IMR-90 (cell line): ENCODE data around the gene PMPCA. TPM values are rescaled to one million over a fixed set of nuclear protein-coding genes. Genes with fewer than 3 reads are reported as not detected.

ENCODE experiments used
- ATAC-seq: fragments of 200-7000 bp; cut with Tn5 transposase; 2 replicates; pipeline ENCODE4 v1.9.1; 2020; ENCODE audit warnings: low read depth, mild to moderate bottlenecking, moderate library complexity
- BruUV-seq: library from RNA; stranded (reverse); fragments of 400-500 nt; replicated peaks from 2 replicates; lab custom pipeline; 2021; lab: Mats Ljungman, UMichigan
- CTCF ChIA-PET: fragments of 300-600 bp; formaldehyde crosslinking; extraction: SDS; loops from one replicate; lab custom pipeline; 2021; ENCODE audit warnings: antibody characterized with exemption; lab: Yijun Ruan, JAX
- POLR2A ChIA-PET: fragments of 300-600 bp; sonication (Branson Sonifier 250); formaldehyde crosslinking; loops from one replicate; lab custom pipeline; 2022; ENCODE audit warnings: antibody characterized with exemption; ENCODE audit not compliant: unreplicated experiment; lab: Charles Lee
- DNase-seq: peaks from one replicate; pipeline ENCODE4 v3.0.0; 2013
- H2AFZ ChIP-seq: replicated peaks from 2 replicates; pipeline ENCODE3; 2013; ENCODE audit warnings: low read length, mild to moderate bottlenecking; ENCODE audit not compliant: poor library complexity
- H2AK5ac ChIP-seq: 2 replicates; pipeline ENCODE4 v1.6.1; 2013; ENCODE audit warnings: low read depth, low read length, inconsistent platforms
- H2AK9ac ChIP-seq: replicated peaks from 2 replicates; pipeline ENCODE3; 2013; ENCODE audit warnings: mild to moderate bottlenecking, low read depth, low read length, moderate library complexity; ENCODE audit not compliant: poor library complexity
- H2BK120ac ChIP-seq: 2 replicates; pipeline ENCODE4 v1.6.1; 2013; ENCODE audit warnings: low read depth, low read length, inconsistent platforms
- H2BK15ac ChIP-seq: 3 replicates; pipeline ENCODE4 v1.6.1; 2013; ENCODE audit warnings: low read depth, low read length, inconsistent platforms
- H2BK20ac ChIP-seq: 2 replicates; pipeline ENCODE4 v1.6.1; 2013; ENCODE audit warnings: low read depth, mild to moderate bottlenecking, inconsistent platforms, low read length, moderate library complexity
- H2BK5ac ChIP-seq: 2 replicates; pipeline ENCODE4 v1.6.1; 2013; ENCODE audit warnings: mild to moderate bottlenecking, low read depth, low read length, inconsistent platforms; ENCODE audit not compliant: poor library complexity, severe bottlenecking
- H3K14ac ChIP-seq: replicated peaks from 2 replicates; pipeline ENCODE4 v1.6.1; 2013; ENCODE audit warnings: low read depth, low read length, inconsistent platforms
- H3K18ac ChIP-seq: 2 replicates; pipeline ENCODE4 v1.6.1; 2013; ENCODE audit warnings: low read depth, low read length, control low read depth
- H3K23ac ChIP-seq: 2 replicates; pipeline ENCODE4 v1.6.1; 2013; ENCODE audit warnings: low read depth, low read length, inconsistent platforms
- H3K27ac ChIP-seq: 2 replicates; pipeline ENCODE4 v1.5.1; 2013; ENCODE audit warnings: mild to moderate bottlenecking, control low read depth, low read length; ENCODE audit not compliant: insufficient read depth
- H3K27me3 ChIP-seq: 2 replicates; pipeline ENCODE4 v1.6.1; 2013; ENCODE audit warnings: low read length; ENCODE audit not compliant: control insufficient read depth, insufficient read depth
- H3K36me3 ChIP-seq: 2 replicates; pipeline ENCODE4 v1.6.1; 2013; ENCODE audit warnings: low read length, mixed read lengths; ENCODE audit not compliant: control insufficient read depth, insufficient read depth
- H3K4ac ChIP-seq: 2 replicates; pipeline ENCODE4 v1.6.1; 2013; ENCODE audit warnings: low read depth, low read length, inconsistent platforms
- H3K4me1 ChIP-seq: 2 replicates; pipeline ENCODE4 v1.6.1; 2013; ENCODE audit warnings: low read length, mixed read lengths; ENCODE audit not compliant: control insufficient read depth, insufficient read depth
- H3K4me2 ChIP-seq: 2 replicates; pipeline ENCODE4 v1.6.1; 2013; ENCODE audit warnings: low read depth, mild to moderate bottlenecking, control low read depth, low read length, moderate library complexity
- H3K4me3 ChIP-seq: 2 replicates; pipeline ENCODE4 v1.5.1; 2013; ENCODE audit warnings: low read depth, mild to moderate bottlenecking, control low read depth, low read length, moderate library complexity; ENCODE audit not compliant: insufficient read depth
- H3K56ac ChIP-seq: 2 replicates; pipeline ENCODE4 v1.6.1; 2013; ENCODE audit warnings: low read length, inconsistent platforms; ENCODE audit not compliant: insufficient read depth; ENCODE audit errors: extremely low read depth
- H3K79me1 ChIP-seq, 2 experiments: 2 replicates each; pipeline ENCODE4 v1.6.1; 2013; ENCODE audit warnings: low read length in 2 of 2, inconsistent platforms in 1 of 2, low read depth in 1 of 2
- H3K9ac ChIP-seq: 2 replicates; pipeline ENCODE4 v1.6.1; 2013; ENCODE audit warnings: low read depth, low read length, control low read depth
- H3K9me1 ChIP-seq: 2 replicates; pipeline ENCODE4 v1.6.1; 2013; ENCODE audit warnings: low read length, inconsistent platforms; ENCODE audit not compliant: insufficient read depth
- H3K9me3 ChIP-seq: 2 replicates; pipeline ENCODE4 v1.6.1; 2013; ENCODE audit warnings: low read length; ENCODE audit not compliant: control insufficient read depth, insufficient read depth
- H4K20me1 ChIP-seq: 2 replicates; pipeline ENCODE4 v1.6.1; 2013; ENCODE audit warnings: low read length, inconsistent platforms; ENCODE audit not compliant: insufficient read depth
- H4K5ac ChIP-seq: 2 replicates; pipeline ENCODE4 v1.6.1; 2013; ENCODE audit warnings: mild to moderate bottlenecking, low read depth, low read length, control low read depth
- H4K8ac ChIP-seq, 2 experiments: 2 replicates each; pipeline ENCODE4 v1.6.1; 2013; ENCODE audit warnings: low read depth in 2 of 2, low read length in 2 of 2, control low read depth in 1 of 2, inconsistent platforms in 1 of 2
- H4K91ac ChIP-seq: 2 replicates; pipeline ENCODE4 v1.6.1; 2013; ENCODE audit warnings: low read depth, low read length, inconsistent platforms; ENCODE audit not compliant: insufficient read depth
- BHLHE40 ChIP-seq: fragments of 150-350 bp; IDR thresholded peaks from 2 replicates; pipeline ENCODE4 v1.6.1; 2016; ENCODE audit warnings: mild to moderate bottlenecking, low read depth, low read length
- CEBPB ChIP-seq: IDR thresholded peaks from 2 replicates; pipeline ENCODE4 v1.6.1; 2012; ENCODE audit warnings: low read depth, low read length, improper control_type of control experiment
- CHD1 ChIP-seq: IDR thresholded peaks from 2 replicates; pipeline ENCODE4 v1.6.1; 2012; ENCODE audit warnings: low read depth, low read length, improper control_type of control experiment
- CTCF ChIP-seq: conservative IDR thresholded peaks from 2 replicates; pipeline ENCODE4 v1.5.1; 2012; ENCODE audit warnings: mild to moderate bottlenecking, low read depth, low read length, improper control_type of control experiment
- ELK1 ChIP-seq: fragments of 150-350 bp; IDR thresholded peaks from 2 replicates; pipeline ENCODE4 v1.6.1; 2016; ENCODE audit warnings: low read depth, mild to moderate bottlenecking, low read length, moderate library complexity, borderline replicate concordance
- FOS ChIP-seq: fragments of 150-350 bp; IDR thresholded peaks from 2 replicates; pipeline ENCODE4 v1.6.1; 2016; ENCODE audit warnings: low read depth, low read length
- MAFK ChIP-seq: IDR thresholded peaks from 2 replicates; pipeline ENCODE4 v1.6.1; 2012; ENCODE audit warnings: low read depth, low read length, improper control_type of control experiment
- MAZ ChIP-seq: IDR thresholded peaks from 2 replicates; pipeline ENCODE4 v1.6.1; 2012; ENCODE audit warnings: low read depth, mild to moderate bottlenecking, low read length, improper control_type of control experiment, moderate library complexity, borderline replicate concordance
- MXI1 ChIP-seq: IDR thresholded peaks from 2 replicates; pipeline ENCODE4 v1.6.1; 2012; ENCODE audit warnings: low read depth, mild to moderate bottlenecking, low read length, moderate library complexity, borderline replicate concordance
- NFE2L2 ChIP-seq: fragments of 150-350 bp; IDR thresholded peaks from 2 replicates; pipeline ENCODE4 v1.6.1; 2016; ENCODE audit warnings: low read depth, mild to moderate bottlenecking, low read length
- POLR2A ChIP-seq: IDR thresholded peaks from 2 replicates; pipeline ENCODE4 v1.6.1; 2012; ENCODE audit warnings: mild to moderate bottlenecking, low read depth, low read length
- RAD21 ChIP-seq: IDR thresholded peaks from 2 replicates; pipeline ENCODE4 v1.6.1; 2012; ENCODE audit warnings: low read length, improper control_type of control experiment
- RCOR1 ChIP-seq: IDR thresholded peaks from 2 replicates; pipeline ENCODE4 v1.6.1; 2012; ENCODE audit warnings: mild to moderate bottlenecking, low read length, improper control_type of control experiment; ENCODE audit not compliant: insufficient replicate concordance
- RFX5 ChIP-seq: IDR thresholded peaks from 2 replicates; pipeline ENCODE4 v1.8.0; 2012; ENCODE audit warnings: low read depth, mild to moderate bottlenecking, low read length, moderate library complexity
- SMC3 ChIP-seq: fragments of 150-350 bp; IDR thresholded peaks from 2 replicates; pipeline ENCODE4 v1.6.1; 2016; ENCODE audit warnings: low read depth, mild to moderate bottlenecking, antibody characterized with exemption, low read length, moderate library complexity
- USF2 ChIP-seq: fragments of 150-350 bp; IDR thresholded peaks from 2 replicates; pipeline ENCODE4 v1.6.1; 2017; ENCODE audit warnings: mild to moderate bottlenecking, antibody characterized with exemption, low read length, low read depth
- WGBS, 2 experiments: methylation state at CpG; one replicate each; pipeline versions ENCODE4 v1.1.5 to v1.1.7; 2013; ENCODE audit warnings: missing lambda C conversion rate in 2 of 2; ENCODE audit not compliant: insufficient read length in 1 of 2; ENCODE audit errors: extremely low coverage in 2 of 2; 5-methylcytosine and 5-hydroxymethylcytosine counted together
- dilution Hi-C: fragments of 300-500 bp; cut with HindIII; formaldehyde crosslinking; loops from one replicate; pipeline ENCODE4 v1.14.3; 2018; ENCODE audit warnings: low sequenced_read_pairs; ENCODE audit not compliant: unreplicated experiment
- in situ Hi-C: fragments of 300-500 bp; cut with MboI; formaldehyde crosslinking; loops from 3 replicates; pipeline ENCODE4 v1.14.3; 2019; ENCODE audit warnings: low sequenced_read_pairs, inconsistent platforms, mixed read lengths
- intact Hi-C: fragments of 100-400 bp; cut with micrococcal nuclease; formaldehyde crosslinking; loops from 2 replicates; pipeline ENCODE4 v1.10.0; 2022
- polyA plus RNA-seq, 3 experiments: library from polyadenylated mRNA; depleted of rRNA; stranded (reverse); fragments of >200 nt; gene quantifications; 2 replicates each; pipeline ENCODE4 v1.2.3, GENCODE V29; 2012; ENCODE audit warnings: low replicate concordance in 1 of 3
- total RNA-seq: library from RNA; depleted of rRNA; stranded (reverse); fragments of >200 nt; gene quantifications from 2 replicates; pipeline ENCODE4 v1.2.3, GENCODE V29; 2012

PMPCA gene
- total and polyA plus RNA-seq, 2 of the 4 experiments (the other 2 are of a cell fraction) = 62.6 to 95.8 TPM

- Histone ChIP-seq H2AK9ac (peak overlapping the region; percentile 65), H4K91ac (no peak overlapping the region), H2BK15ac (no peak overlapping the region), H3K27me3 (no peaks in the 10 kb centered on the region), H3K9me1 (peaks cover 7% of the 10 kb centered on the region; the same call in 1 of the 2 replicates), H2AFZ (no peak overlapping the region), H3K23ac (no peak overlapping the region), H3K4ac (no peak overlapping the region), H4K5ac (no peak overlapping the region), H3K4me2 (no peak overlapping the region), H2AK5ac (no peak overlapping the region), H3K79me1 (peaks cover 12 to 44% of the 10 kb centered on the region in 2 experiments), H3K4me3 (no peak overlapping the region), H4K20me1 (peaks cover 25% of the 10 kb centered on the region), H3K27ac (no peak overlapping the region), H3K18ac (no peak overlapping the region), H2BK5ac (no peak overlapping the region), H3K56ac (no peak overlapping the region), H3K14ac (no peak overlapping the region), H2BK20ac (no peak overlapping the region), H4K8ac (no peak overlapping the region), H3K9ac (no peak overlapping the region), H3K36me3 (peaks cover 38% of the 10 kb centered on the region), H3K4me1 (peaks cover 12% of the 10 kb centered on the region), H3K9me3 (no peaks in the 10 kb centered on the region), H2BK120ac (no peak overlapping the region)
- intact Hi-C loops = no loop called here
- TF ChIP-seq SMC3 (no peak), MXI1 (no peak), POLR2A (no peak), BHLHE40 (no peak), USF2 (no peak), ELK1 (no peak), RAD21 (no peak), FOS (no peak), NFE2L2 (no peak), MAFK (no peak), RCOR1 (no peak), RFX5 (no peak), CHD1 (no peak), CTCF (no peak), MAZ (no peak), CEBPB (no peak)
- WGBS, 2 experiments = 80% methylated on average over 1 of the region's 7 CpGs; no CpG with 5 or more reads in 1 of the 2 experiments
- dilution Hi-C loops = no loop called here
- CTCF ChIA-PET = no interaction called here
- no peak for ATAC-seq
- POLR2A ChIA-PET = no interaction called here
- no peak for DNase-seq
- no TSS peak for BruUV-seq
- in situ Hi-C loops = no loop called here
Observed at GRCh38 chr9:136407911-136408310, 2.5 kb upstream of the PMPCA start.
